ENCODE data around the gene SIPA1L3.

Gene SIPA1L3

DNA sequence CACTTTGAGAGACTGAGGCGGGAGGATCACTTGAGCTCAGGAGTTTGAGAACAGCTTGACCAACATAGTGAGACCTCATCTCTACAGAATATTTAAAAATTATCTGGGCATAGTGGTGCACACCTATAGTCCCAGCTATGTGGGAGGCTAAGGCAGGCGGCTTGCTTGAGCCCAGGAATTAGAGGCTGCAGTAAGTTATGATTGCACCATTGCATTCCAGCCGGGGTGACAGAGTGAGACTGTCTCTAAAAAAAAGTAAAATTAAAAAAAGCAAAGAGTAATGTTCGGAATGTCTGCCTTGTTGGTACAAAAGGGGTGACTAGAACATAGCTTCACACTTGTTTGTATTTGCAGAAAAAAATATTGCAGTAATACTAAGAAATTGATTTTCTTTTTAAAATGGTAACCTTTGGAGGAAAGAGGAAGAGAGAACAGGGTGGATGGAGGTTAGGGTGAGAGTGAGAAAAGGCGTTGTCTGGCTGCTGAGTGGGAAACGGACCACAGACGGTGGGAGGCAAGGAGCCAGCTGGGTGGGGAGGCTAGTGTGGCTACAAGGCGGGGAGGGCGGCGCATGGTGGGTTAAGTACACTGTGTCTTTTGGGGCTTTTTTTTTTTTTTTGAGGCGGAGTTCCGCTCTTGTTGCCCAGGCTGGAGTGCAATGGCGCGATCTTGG is 339.0 kb downstream of the SIPA1L3 start:
- Histone ChIP-seq H3K9me3 (ENCODE audit: control insufficient read depth in 1 of 2, low read length in 2 of 2) (no peaks in the 10 kb centered on the region), H3K4me3 (ENCODE audit: low read depth in 1 of 2, low read length in 2 of 2) (no peak overlapping the region), H3K27me3 (ENCODE audit: low read depth, low read length) (no peaks in the 10 kb centered on the region), H3K36me3 (ENCODE audit: control insufficient read depth in 1 of 2, insufficient read depth in 2 of 2, low read length in 2 of 2) (no peaks in the 10 kb centered on the region), H3K4me1 (ENCODE audit: control insufficient read depth in 1 of 2, insufficient read depth in 2 of 2, low read length in 2 of 2) (peaks cover 0 to 16% of the 10 kb centered on the region in 2 donors), H3K27ac (ENCODE audit: low read length) (no peak overlapping the region)

DNA sequence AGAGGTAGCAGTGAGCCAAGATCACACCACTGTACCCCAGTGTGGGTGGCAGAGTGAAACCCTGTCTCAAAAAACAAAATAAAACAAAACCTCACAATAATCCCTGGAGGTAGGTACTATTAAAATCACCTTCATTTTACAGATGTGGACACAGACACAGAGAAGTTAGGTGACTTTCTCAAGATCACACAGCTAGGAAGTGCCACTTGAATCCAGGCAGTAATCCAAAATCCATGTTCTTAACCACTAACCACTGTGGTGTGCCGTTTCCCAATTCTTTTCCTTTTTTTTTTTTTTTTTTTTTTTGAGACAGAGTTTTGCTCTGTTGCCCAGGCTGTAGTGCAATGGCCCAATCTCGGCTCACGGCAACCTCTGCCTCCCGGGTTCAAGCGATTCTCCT is 340.1 kb downstream of the SIPA1L3 start:
- H3K36me3 ChIP-seq (ENCODE audit: control insufficient read depth in 1 of 2, insufficient read depth in 2 of 2, low read length in 2 of 2), result no peaks in the 10 kb centered on the region
- H3K4me1 ChIP-seq (ENCODE audit: control insufficient read depth in 1 of 2, insufficient read depth in 2 of 2, low read length in 2 of 2), result peaks cover 0 to 25% of the 10 kb centered on the region in 2 donors
- no peaks in the 10 kb centered on the region for H3K27me3 ChIP-seq (ENCODE audit: low read depth, low read length)
- no peak overlapping the region for H3K27ac ChIP-seq (ENCODE audit: low read length)
- no peaks in the 10 kb centered on the region for H3K9me3 ChIP-seq (ENCODE audit: control insufficient read depth in 1 of 2, low read length in 2 of 2)
- H3K4me3 ChIP-seq (ENCODE audit: low read depth in 1 of 2, low read length in 2 of 2), result no peak overlapping the region

DNA sequence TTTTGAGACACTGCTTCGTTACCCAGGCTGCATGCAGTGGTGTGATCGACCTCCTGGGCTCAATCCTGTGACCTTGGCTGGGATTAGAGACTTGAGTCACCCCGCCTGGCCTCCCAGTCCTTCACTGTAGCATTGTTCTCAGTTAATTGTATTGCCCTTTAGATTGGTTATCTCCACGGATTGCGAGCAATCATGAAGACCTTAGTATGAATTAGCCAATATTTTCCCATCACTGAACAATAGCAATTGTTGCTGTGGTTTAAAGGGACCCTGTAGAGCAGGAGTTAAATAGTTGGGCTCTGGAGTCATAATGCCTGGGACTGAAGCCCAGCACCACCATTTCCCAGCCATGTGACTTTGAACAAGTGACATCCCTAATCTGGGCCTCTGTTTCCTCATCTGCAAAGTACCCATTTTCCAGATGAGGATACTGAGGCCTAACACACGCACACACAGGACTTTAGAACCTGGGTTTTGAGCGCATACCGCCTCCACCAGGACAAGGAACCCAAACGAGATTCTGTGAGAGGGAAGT is 340.8 kb downstream of the SIPA1L3 start:
- no peak overlapping the region for H3K27ac ChIP-seq (ENCODE audit: low read length)
- no peaks in the 10 kb centered on the region for H3K9me3 ChIP-seq (ENCODE audit: control insufficient read depth in 1 of 2, low read length in 2 of 2)
- H3K27me3 ChIP-seq (ENCODE audit: low read depth, low read length), result no peaks in the 10 kb centered on the region
- H3K4me1 ChIP-seq (ENCODE audit: control insufficient read depth in 1 of 2, insufficient read depth in 2 of 2, low read length in 2 of 2), result peaks cover 0 to 29% of the 10 kb centered on the region in 2 donors
- H3K4me3 ChIP-seq (ENCODE audit: low read depth in 1 of 2, low read length in 2 of 2), result no peak overlapping the region
- H3K36me3 ChIP-seq (ENCODE audit: control insufficient read depth in 1 of 2, insufficient read depth in 2 of 2, low read length in 2 of 2), result no peaks in the 10 kb centered on the region

DNA sequence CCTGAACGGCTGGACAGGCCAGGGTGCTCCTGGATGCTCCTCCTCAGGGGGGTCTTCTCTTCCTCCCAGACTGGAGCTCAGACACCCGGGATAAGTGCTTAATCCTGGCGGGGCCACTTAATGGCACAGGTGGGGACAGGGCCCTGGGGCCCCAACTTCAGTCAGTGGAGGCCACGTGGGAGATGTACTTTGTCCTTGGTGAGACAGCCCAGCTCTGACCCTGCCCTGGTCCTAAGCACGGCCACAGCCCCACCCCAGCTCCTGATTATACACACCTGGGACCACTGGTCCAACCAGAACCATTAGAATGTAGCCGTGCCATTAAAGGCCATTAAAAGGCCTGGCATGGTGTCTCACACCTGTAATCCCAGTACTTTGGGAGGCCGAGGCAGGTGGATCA is 341.4 kb downstream of the SIPA1L3 start:
- no peak overlapping the region for H3K27ac ChIP-seq (ENCODE audit: low read length)
- H3K27me3 ChIP-seq (ENCODE audit: low read depth, low read length), result no peaks in the 10 kb centered on the region

DNA sequence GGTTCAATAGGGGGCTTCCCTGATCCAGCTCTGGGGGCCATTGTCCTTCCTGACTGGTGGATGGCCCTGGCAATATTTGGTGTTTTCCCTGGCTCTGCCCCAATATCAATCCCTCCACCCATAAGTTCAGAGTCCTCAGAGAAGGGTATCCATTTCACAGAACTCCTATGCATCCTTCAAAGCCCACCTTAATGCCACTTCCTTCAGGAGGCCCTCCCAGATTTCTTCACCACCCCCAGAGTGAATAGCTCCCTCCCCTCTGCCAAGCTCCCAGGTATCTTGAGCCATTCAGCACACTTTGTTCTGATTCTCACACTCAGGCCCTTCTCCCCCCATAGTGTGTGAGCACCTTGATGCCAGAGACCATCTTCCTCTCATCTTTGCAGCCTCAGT is 343.4 kb downstream of the SIPA1L3 start:
- H3K4me3 ChIP-seq (ENCODE audit: low read depth in 1 of 2, low read length in 2 of 2), result no peak overlapping the region
- H3K4me1 ChIP-seq (ENCODE audit: control insufficient read depth in 1 of 2, insufficient read depth in 2 of 2, low read length in 2 of 2), result peaks cover 0 to 37% of the 10 kb centered on the region in 2 donors
- no peaks in the 10 kb centered on the region for H3K27me3 ChIP-seq (ENCODE audit: low read depth, low read length)
- H3K27ac ChIP-seq (ENCODE audit: low read length), result peak overlapping the region; percentile 61
- no peaks in the 10 kb centered on the region for H3K36me3 ChIP-seq (ENCODE audit: control insufficient read depth in 1 of 2, insufficient read depth in 2 of 2, low read length in 2 of 2)
- H3K9me3 ChIP-seq (ENCODE audit: control insufficient read depth in 1 of 2, low read length in 2 of 2), result no peaks in the 10 kb centered on the region

More for the DNA sequence above, 341.4 kb downstream of the SIPA1L3 start:
- Histone ChIP-seq H3K4me3 (ENCODE audit: low read depth in 1 of 2, low read length in 2 of 2) (no peak overlapping the region), H3K9me3 (ENCODE audit: control insufficient read depth in 1 of 2, low read length in 2 of 2) (no peaks in the 10 kb centered on the region), H3K4me1 (ENCODE audit: control insufficient read depth in 1 of 2, insufficient read depth in 2 of 2, low read length in 2 of 2) (peaks cover 0 to 32% of the 10 kb centered on the region in 2 donors), H3K36me3 (ENCODE audit: control insufficient read depth in 1 of 2, insufficient read depth in 2 of 2, low read length in 2 of 2) (no peaks in the 10 kb centered on the region)

DNA sequence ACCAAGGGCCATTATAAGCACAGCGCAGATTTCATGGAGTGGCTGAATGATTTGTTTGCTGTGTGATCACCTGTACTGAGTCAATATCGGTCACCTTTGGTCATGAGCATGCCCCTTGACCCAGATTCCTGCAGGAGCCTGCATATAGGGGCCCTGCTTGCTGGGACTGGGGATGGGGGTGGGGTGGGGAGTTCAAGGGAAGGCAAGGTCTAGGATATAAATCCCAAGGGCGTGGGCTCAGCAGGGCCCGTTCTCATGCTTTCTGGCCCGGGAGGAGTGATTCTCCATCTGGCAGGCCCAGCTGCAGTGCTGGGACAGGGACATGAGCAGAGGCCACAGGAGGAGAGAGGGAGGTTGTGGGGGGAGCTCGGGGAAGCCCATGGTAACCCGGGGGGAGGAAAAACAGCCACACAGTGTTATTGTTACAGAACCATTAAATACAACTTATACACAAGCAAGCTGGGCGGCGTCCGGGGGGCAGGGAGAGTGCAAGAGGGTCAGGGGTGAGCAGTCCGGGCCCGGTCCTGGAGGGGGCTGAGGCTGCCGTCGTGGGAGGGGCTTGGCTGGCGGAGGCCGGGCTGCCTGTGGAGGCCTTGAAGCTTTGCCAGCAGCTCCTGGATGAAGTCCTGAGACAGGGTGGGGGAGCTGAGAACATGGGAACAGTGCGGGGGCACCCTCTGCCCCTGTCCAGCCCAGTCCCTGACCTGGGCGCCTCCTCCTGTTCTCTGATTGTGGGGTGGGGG is 344.0 kb downstream of the SIPA1L3 start:
- Histone ChIP-seq H3K4me1 (ENCODE audit: control insufficient read depth in 1 of 2, insufficient read depth in 2 of 2, low read length in 2 of 2) (peaks cover 0 to 39% of the 10 kb centered on the region in 2 donors), H3K4me3 (ENCODE audit: low read depth in 1 of 2, low read length in 2 of 2) (peak overlapping the region; percentile 47 to 59), H3K36me3 (ENCODE audit: control insufficient read depth in 1 of 2, insufficient read depth in 2 of 2, low read length in 2 of 2) (no peaks in the 10 kb centered on the region), H3K9me3 (ENCODE audit: control insufficient read depth in 1 of 2, low read length in 2 of 2) (no peaks in the 10 kb centered on the region), H3K27ac (ENCODE audit: low read length) (peak overlapping the region; percentile 61), H3K27me3 (ENCODE audit: low read depth, low read length) (no peaks in the 10 kb centered on the region)

DNA sequence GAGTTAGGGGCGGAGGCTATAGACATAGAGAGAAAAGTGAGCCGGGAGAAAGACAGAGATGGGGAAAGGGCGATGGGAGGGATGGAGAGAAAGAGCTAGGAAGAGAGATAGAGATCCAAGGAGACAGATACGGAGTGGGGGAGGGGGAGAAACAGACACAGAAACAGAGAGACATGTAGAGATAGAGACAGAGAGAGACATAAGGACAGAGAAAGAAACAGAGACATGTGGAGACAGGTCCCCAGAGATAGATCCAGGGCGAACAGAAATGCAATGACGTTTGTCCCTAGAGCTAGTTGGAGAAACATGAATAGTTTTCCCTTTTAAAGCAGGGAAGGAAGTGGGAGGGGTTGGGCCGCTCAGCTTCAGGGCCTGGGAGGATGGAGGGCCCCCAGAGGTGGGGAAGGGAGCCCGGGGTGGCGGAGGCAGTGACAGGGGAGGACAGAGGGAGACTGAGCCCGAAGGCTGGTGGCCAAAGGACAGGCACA is 344.6 kb downstream of the SIPA1L3 start:
- Histone ChIP-seq H3K4me1 (ENCODE audit: control insufficient read depth in 1 of 2, insufficient read depth in 2 of 2, low read length in 2 of 2) (peaks cover 0 to 39% of the 10 kb centered on the region in 2 donors), H3K4me3 (ENCODE audit: low read depth in 1 of 2, low read length in 2 of 2) (peak overlapping the region; percentile 47 to 59), H3K9me3 (ENCODE audit: control insufficient read depth in 1 of 2, low read length in 2 of 2) (no peaks in the 10 kb centered on the region), H3K27ac (ENCODE audit: low read length) (peak overlapping the region; percentile 61), H3K36me3 (ENCODE audit: control insufficient read depth in 1 of 2, insufficient read depth in 2 of 2, low read length in 2 of 2) (no peaks in the 10 kb centered on the region), H3K27me3 (ENCODE audit: low read depth, low read length) (no peaks in the 10 kb centered on the region)

DNA sequence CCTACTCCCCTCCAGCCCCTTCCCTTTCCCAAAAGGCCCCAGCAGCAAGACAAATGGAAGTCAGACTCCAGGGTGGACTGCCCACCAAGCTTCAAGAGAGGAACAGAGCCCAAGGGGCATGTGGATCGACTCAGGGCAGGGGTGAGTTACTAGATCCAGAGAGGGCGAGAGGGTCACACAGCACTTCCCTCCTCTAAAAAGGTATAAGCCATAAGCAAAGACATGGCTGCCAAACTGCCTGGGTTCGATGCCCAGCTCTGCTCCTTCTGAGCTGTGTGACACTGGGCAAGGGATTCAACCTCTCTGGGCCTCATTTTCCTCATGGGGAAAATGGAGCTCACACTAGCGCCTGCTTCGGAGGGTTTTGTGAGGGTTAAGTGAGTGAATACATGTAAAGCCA is 345.4 kb downstream of the SIPA1L3 start:
- Histone ChIP-seq H3K27ac (ENCODE audit: low read length) (peak overlapping the region; percentile 61), H3K4me1 (ENCODE audit: control insufficient read depth in 1 of 2, insufficient read depth in 2 of 2, low read length in 2 of 2) (peaks cover 0 to 39% of the 10 kb centered on the region in 2 donors), H3K27me3 (ENCODE audit: low read depth, low read length) (no peaks in the 10 kb centered on the region), H3K36me3 (ENCODE audit: control insufficient read depth in 1 of 2, insufficient read depth in 2 of 2, low read length in 2 of 2) (no peaks in the 10 kb centered on the region), H3K9me3 (ENCODE audit: control insufficient read depth in 1 of 2, low read length in 2 of 2) (no peaks in the 10 kb centered on the region), H3K4me3 (ENCODE audit: low read depth in 1 of 2, low read length in 2 of 2) (peak overlapping the region; percentile 44 to 59)

DNA sequence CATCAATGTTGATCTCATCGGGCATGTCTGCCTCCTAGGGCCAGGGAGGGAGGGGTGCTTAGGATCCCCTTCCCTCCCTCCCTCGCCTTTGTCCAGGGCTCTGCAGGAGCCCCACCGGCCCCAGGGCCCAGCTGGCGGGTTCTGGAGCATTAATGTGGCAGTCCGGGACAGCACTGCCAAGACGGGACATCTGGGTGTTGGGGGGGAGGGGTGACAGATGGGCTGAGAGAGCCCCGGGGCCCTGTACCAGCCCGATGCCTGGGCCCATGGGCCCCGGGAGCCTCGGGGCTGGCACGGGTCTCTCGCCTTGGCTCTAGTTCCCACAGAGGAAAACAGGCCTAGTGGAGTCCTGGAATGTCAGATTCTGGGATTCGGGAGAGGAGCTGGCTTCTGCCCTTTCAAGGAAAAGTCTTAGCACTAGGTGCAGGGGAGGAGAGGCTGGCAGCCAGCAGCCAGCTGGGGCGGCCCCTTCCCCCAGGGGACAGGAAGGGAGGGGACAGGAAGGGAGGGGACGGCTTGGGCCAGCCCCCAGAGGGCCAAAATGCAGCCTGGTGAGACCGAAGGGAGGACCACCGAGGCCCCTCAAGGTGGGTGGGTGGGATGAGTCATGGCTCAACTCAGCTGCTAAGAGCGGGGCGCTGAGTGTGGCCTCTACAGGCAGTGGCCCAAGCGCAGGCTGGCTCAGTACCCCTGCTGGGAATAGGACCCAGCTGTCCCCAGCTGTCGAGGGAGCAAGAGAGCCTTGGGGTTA is 346.1 kb downstream of the SIPA1L3 start:
- Histone ChIP-seq H3K4me3 (ENCODE audit: low read depth in 1 of 2, low read length in 2 of 2) (peak overlapping the region; percentile 44 to 59), H3K27ac (ENCODE audit: low read length) (peak overlapping the region; percentile 61), H3K4me1 (ENCODE audit: control insufficient read depth in 1 of 2, insufficient read depth in 2 of 2, low read length in 2 of 2) (peaks cover 0 to 36% of the 10 kb centered on the region in 2 donors), H3K36me3 (ENCODE audit: control insufficient read depth in 1 of 2, insufficient read depth in 2 of 2, low read length in 2 of 2) (no peaks in the 10 kb centered on the region), H3K27me3 (ENCODE audit: low read depth, low read length) (no peaks in the 10 kb centered on the region), H3K9me3 (ENCODE audit: control insufficient read depth in 1 of 2, low read length in 2 of 2) (no peaks in the 10 kb centered on the region)

DNA sequence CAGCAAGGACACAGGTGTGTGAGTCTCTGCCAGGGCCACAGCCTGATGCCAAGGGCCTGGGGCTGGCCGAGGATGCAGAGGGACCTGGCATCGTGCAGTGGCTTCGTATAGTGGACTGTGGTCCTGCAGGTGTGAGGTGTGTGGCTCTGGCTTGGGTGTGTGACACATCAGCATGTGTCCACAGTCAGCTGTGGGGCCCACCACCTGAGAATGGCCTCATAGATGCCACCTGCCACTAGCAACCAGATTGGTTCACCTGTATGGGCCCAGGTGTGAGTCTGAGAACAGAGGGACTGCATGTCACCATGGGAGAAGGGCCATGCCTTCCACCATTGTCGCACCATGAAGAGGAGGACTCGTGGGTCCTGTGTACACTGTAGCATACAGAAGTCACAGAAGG is 346.8 kb downstream of the SIPA1L3 start:
- peaks cover 0 to 34% of the 10 kb centered on the region in 2 donors for H3K4me1 ChIP-seq (ENCODE audit: control insufficient read depth in 1 of 2, insufficient read depth in 2 of 2, low read length in 2 of 2)
- no peaks in the 10 kb centered on the region for H3K36me3 ChIP-seq (ENCODE audit: control insufficient read depth in 1 of 2, insufficient read depth in 2 of 2, low read length in 2 of 2)
- peak overlapping the region; percentile 61 for H3K27ac ChIP-seq (ENCODE audit: low read length)
- H3K27me3 ChIP-seq (ENCODE audit: low read depth, low read length), result no peaks in the 10 kb centered on the region
- H3K9me3 ChIP-seq (ENCODE audit: control insufficient read depth in 1 of 2, low read length in 2 of 2), result no peaks in the 10 kb centered on the region
- peak overlapping the region in 1 of 2 donors; percentile 59 for H3K4me3 ChIP-seq (ENCODE audit: low read depth in 1 of 2, low read length in 2 of 2)

All from muscle layer of duodenum (tissue), 2 donors.